ENCODE data around the gene CFAP20DC. TPM values are rescaled to one million over a fixed set of nuclear protein-coding genes. Genes with fewer than 3 reads are reported as not detected.

The CFAP20DC gene
- total and polyA plus RNA-seq, 2 of the 8 experiments (the other 6 are each of a cell fraction or from before 2014, with no cell fraction given), result 2.2 to 2.8 TPM

DNA sequence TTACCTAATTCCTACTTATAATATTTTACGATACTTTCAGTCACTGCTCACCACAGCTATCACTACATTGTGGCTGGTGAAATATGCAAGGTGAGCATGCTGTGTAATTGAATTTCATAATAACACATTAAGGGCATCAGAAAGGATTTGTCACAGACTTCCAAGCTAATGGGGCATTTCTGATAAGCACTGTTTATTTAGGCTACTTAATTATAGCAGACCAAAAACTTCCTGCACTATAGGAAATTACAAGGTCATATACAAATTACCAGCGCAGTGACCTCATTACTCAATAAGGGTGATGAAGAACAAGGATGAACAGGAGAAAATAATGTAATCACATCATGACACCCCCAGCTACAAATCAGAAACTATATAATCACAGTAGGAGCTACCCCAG, 294.7 kb downstream of the CFAP20DC start:
- CTCF ChIA-PET (ENCODE audit: partially characterized antibody), result interaction anchor here (0.7 kb wide), 1 partner anchor 298 kb away, joined by 3 read pairs; no protein-coding TSS in a partner anchor
- no peaks in the 10 kb centered on the region for H3K27me3 ChIP-seq (replicated peaks in 1 of 4; ENCODE audit: control insufficient read depth in 3 of 4, extremely low read depth in 1 of 4, insufficient read depth in 3 of 4, low read length in 3 of 4)
- WGBS, 2 experiments (ENCODE audit: extremely low coverage in 1 of 2, insufficient coverage in 1 of 2, insufficient read length in 1 of 2, insufficient replicate concordance in 2 of 2, low coverage in 1 of 2, low lambda C conversion rate in 2 of 2, missing lambda C conversion rate in 1 of 2), result 96% methylated on average over 2 of the region's 2 CpGs; no CpG with 5 or more reads in 1 of the 2 experiments
- TF ChIP-seq SRF (IDR thresholded peaks at IDR 0.05; ENCODE audit: low read depth, low read length), result no peak
- TF ChIP-seq HDAC2 (IDR thresholded peaks at IDR 0.05; ENCODE audit: borderline replicate concordance in 1 of 2, low read depth in 2 of 2, low read length in 2 of 2), result no peak
- TF ChIP-seq SIX5 (IDR thresholded peaks at IDR 0.05; ENCODE audit: low read depth, low read length), result no peak
- TF ChIP-seq TAF1 (IDR thresholded peaks at IDR 0.05; ENCODE audit: low read depth, low read length), result no peak
- TF ChIP-seq ZNF274 (IDR thresholded peaks at IDR 0.05; ENCODE audit: borderline replicate concordance, extremely low read depth, low read length), result no peak
- no peak for TF ChIP-seq JUND (IDR thresholded peaks at IDR 0.05; ENCODE audit: low read length)
- TF ChIP-seq TAF7 (optimal IDR thresholded peaks at IDR 0.05; ENCODE audit: borderline replicate concordance, low read depth, low read length), result no peak
- TF ChIP-seq SP1 (IDR thresholded peaks at IDR 0.05; ENCODE audit: low read depth, low read length), result no peak
- no peak for TF ChIP-seq FOSL1 (IDR thresholded peaks at IDR 0.05; ENCODE audit: insufficient read depth, low read depth, low read length)
- TF ChIP-seq CHD2 (IDR thresholded peaks at IDR 0.05; ENCODE audit: low read length), result no peak
- TF ChIP-seq, protein P1, sequence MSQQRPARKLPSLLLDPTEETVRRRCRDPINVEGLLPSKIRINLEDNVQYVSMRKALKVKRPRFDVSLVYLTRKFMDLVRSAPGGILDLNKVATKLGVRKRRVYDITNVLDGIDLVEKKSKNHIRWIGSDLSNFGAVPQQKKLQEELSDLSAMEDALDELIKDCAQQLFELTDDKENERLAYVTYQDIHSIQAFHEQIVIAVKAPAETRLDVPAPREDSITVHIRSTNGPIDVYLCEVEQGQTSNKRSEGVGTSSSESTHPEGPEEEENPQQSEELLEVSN (IDR thresholded peaks at IDR 0.05), result no peak
- TF ChIP-seq POLR2AphosphoS5 (IDR thresholded peaks at IDR 0.05; ENCODE audit: low read depth, low read length), result no peak
- TF ChIP-seq CBX8 (IDR thresholded peaks at IDR 0.05; ENCODE audit: borderline replicate concordance, low read depth, low read length), result no peak
- no peak for TF ChIP-seq EGR1 (IDR thresholded peaks at IDR 0.05; ENCODE audit: borderline replicate concordance, low read depth, low read length)
- no peak for TF ChIP-seq CREB1 (IDR thresholded peaks at IDR 0.05)
- TF ChIP-seq KDM4A (IDR thresholded peaks at IDR 0.05; ENCODE audit: low read depth, low read length, severe bottlenecking), result no peak

More for the DNA sequence above, 294.7 kb downstream of the CFAP20DC start:
- Histone ChIP-seq H3K4me3 (ENCODE audit: extremely low read depth in 1 of 4, insufficient read depth in 2 of 4, low read depth in 3 of 4, low read length in 4 of 4) (no peak overlapping the region), H3K23me2 (ENCODE audit: low read depth, low read length) (no peaks in the 10 kb centered on the region), H2BK20ac (ENCODE audit: low read length) (no peak overlapping the region), H3K4me1 (replicated peaks in 1 of 4; ENCODE audit: control insufficient read depth in 3 of 4, insufficient read depth in 4 of 4, low read length in 3 of 4) (no peaks in the 10 kb centered on the region), H3K36me3 (ENCODE audit: control insufficient read depth in 2 of 4, insufficient read depth in 4 of 4, low read length in 3 of 4) (no peaks in the 10 kb centered on the region), H3K14ac (ENCODE audit: insufficient read length) (no peak overlapping the region), H3K23ac (ENCODE audit: insufficient read length) (no peak overlapping the region), H2AFZ (ENCODE audit: low read length) (no peak overlapping the region), H4K5ac (ENCODE audit: insufficient read length, low read depth, low read length) (no peak overlapping the region), H3K79me2 (ENCODE audit: control insufficient read depth in 1 of 2, insufficient read depth in 2 of 2, low read length in 2 of 2) (no peaks in the 10 kb centered on the region), H2BK12ac (ENCODE audit: low read depth, low read length) (no peak overlapping the region), H3K18ac (ENCODE audit: extremely low read depth, low read length) (no peak overlapping the region), H3K79me1 (ENCODE audit: low read depth, low read length) (no peaks in the 10 kb centered on the region), H3K27ac (ENCODE audit: low read depth, low read length) (no peak overlapping the region), H2AK5ac (ENCODE audit: low read depth, low read length) (no peak overlapping the region), H2BK5ac (ENCODE audit: low read depth, low read length) (no peak overlapping the region), H2BK15ac (ENCODE audit: low read length) (no peak overlapping the region), H4K20me1 (replicated peaks in 1 of 2; ENCODE audit: control insufficient read depth in 1 of 2, insufficient read depth in 2 of 2, low read length in 2 of 2) (peaks cover 0 to 2% of the 10 kb centered on the region in 2 experiments), H3K4me2 (ENCODE audit: insufficient read depth in 1 of 2, low read depth in 2 of 2, low read length in 2 of 2) (no peak overlapping the region), H3K9me3 (ENCODE audit: insufficient read depth in 2 of 2, low read depth in 1 of 2, low read length in 1 of 2) (no peaks in the 10 kb centered on the region), H3K56ac (replicated peaks; ENCODE audit: insufficient read length, low read depth, low read length) (no peak overlapping the region), H4K91ac (replicated peaks; ENCODE audit: insufficient read length, low read length) (no peak overlapping the region), H3K9ac (replicated peaks in 1 of 4; ENCODE audit: extremely low read depth in 1 of 4, low read depth in 3 of 4, low read length in 3 of 4) (no peak overlapping the region), H2BK120ac (replicated peaks; ENCODE audit: low read depth, low read length) (no peak overlapping the region), H3K4ac (replicated peaks; ENCODE audit: insufficient read length, low read depth, low read length) (no peak overlapping the region), H4K8ac (ENCODE audit: extremely low read depth, insufficient read depth, low read length) (no peak overlapping the region)
- DNase-seq (ENCODE audit: low read depth in 1 of 2, low spot score in 2 of 2), result no peak
- POLR2A ChIA-PET (ENCODE audit: partially characterized antibody), result no interaction called here
- FAIRE-seq, result no peak

Measured in H1 (cell line).